ENCODE data around the gene SUMO3. TPM values are rescaled to one million over a fixed set of nuclear protein-coding genes. Genes with fewer than 3 reads are reported as not detected.

Gene SUMO3
- total and polyA plus RNA-seq, 2 of the 13 experiments (the other 11 are each of a cell fraction or from before 2014, with no cell fraction given), result 51.4 to 92.4 TPM

GRCh38 chr21:44835647-44835973 lies 17.7 kb upstream of the SUMO3 start:
- FAIRE-seq (no peak), ATAC-seq (no peak), DNase-seq (ENCODE audit: low spot score) (no peak)
- Histone ChIP-seq H3K4me2 (ENCODE audit: low read depth, low read length) (no peak overlapping the region), H3K4me1 (ENCODE audit: insufficient read depth, low read length) (peaks cover 40% of the 10 kb centered on the region), H3K36me3 (replicated peaks in 1 of 2; ENCODE audit: control insufficient read depth in 1 of 2, insufficient read depth in 2 of 2, low read length in 2 of 2) (no peaks in the 10 kb centered on the region), H3K27me3 (ENCODE audit: control insufficient read depth in 1 of 2, insufficient read depth in 2 of 2, low read length in 2 of 2) (peaks cover 5 to 29% of the 10 kb centered on the region in 2 experiments; a peak in 4 of 5 replicates), H3K4me3 (replicated peaks in 1 of 3; ENCODE audit: insufficient read depth in 1 of 3, low read depth in 2 of 3, low read length in 3 of 3) (no peak overlapping the region), H3K79me2 (ENCODE audit: insufficient read depth, low read length) (no peaks in the 10 kb centered on the region), H3K27ac (ENCODE audit: extremely low read length, insufficient read depth, low read length) (no peak overlapping the region), H3K9ac (ENCODE audit: insufficient read depth, low read depth, low read length) (no peak overlapping the region), H3K9me3 (ENCODE audit: low read length) (no peaks in the 10 kb centered on the region), H4K20me1 (ENCODE audit: insufficient read depth, low read length) (no peaks in the 10 kb centered on the region), H2AFZ (ENCODE audit: low read length) (no peak overlapping the region)
- ChIA-PET POLR2A (no interaction called here), CTCF (ENCODE audit: low intra/inter-chr PET ratio, low total read pairs) (no interaction called here)
- intact Hi-C loops (cut with micrococcal nuclease; ENCODE audit: unreplicated experiment), result no loop called here
- TF ChIP-seq DZIP1 (CRISPR knock-in tag; IDR thresholded peaks at IDR 0.05), result no peak
- TF ChIP-seq KLF9 (CRISPR knock-in tag; IDR thresholded peaks at IDR 0.05; ENCODE audit: low read depth), result no peak
- TF ChIP-seq TBX2 (CRISPR knock-in tag; IDR thresholded peaks at IDR 0.05; ENCODE audit: borderline replicate concordance), result no peak
- TF ChIP-seq ZNF616 (CRISPR knock-in tag; IDR thresholded peaks at IDR 0.05; ENCODE audit: low read depth), result no peak
- in situ Hi-C loops (cut with HindIII; ENCODE audit: extremely low pct_ligation_motif_present, low pct_unique_long_range_greater_than_20kb), result no loop called here
- WGBS (ENCODE audit: low lambda C conversion rate), result 50% methylated on average over 2 of the region's 8 CpGs
- no TSS peak for BruUV-seq (replicated peaks)

- no peak overlapping the region for H3K27ac ChIP-seq (ENCODE audit: extremely low read length, insufficient read depth, low read length)
- no peak overlapping the region for H2AFZ ChIP-seq (ENCODE audit: low read length)
- H3K4me2 ChIP-seq (ENCODE audit: low read depth, low read length), result no peak overlapping the region
- no peaks in the 10 kb centered on the region for H4K20me1 ChIP-seq (ENCODE audit: insufficient read depth, low read length)
- ChIA-PET POLR2A (no interaction called here), CTCF (ENCODE audit: low intra/inter-chr PET ratio, low total read pairs) (no interaction called here)
- no peak for DNase-seq (ENCODE audit: low spot score)
- H3K9me3 ChIP-seq (ENCODE audit: low read length), result no peaks in the 10 kb centered on the region
- peaks cover 40% of the 10 kb centered on the region for H3K4me1 ChIP-seq (ENCODE audit: insufficient read depth, low read length)
- no peak for FAIRE-seq
- H3K27me3 ChIP-seq (ENCODE audit: control insufficient read depth in 1 of 2, insufficient read depth in 2 of 2, low read length in 2 of 2), result peaks cover 4 to 24% of the 10 kb centered on the region in 2 experiments; a peak in 4 of 5 replicates
- H3K36me3 ChIP-seq (replicated peaks in 1 of 2; ENCODE audit: control insufficient read depth in 1 of 2, insufficient read depth in 2 of 2, low read length in 2 of 2), result no peaks in the 10 kb centered on the region
- TF ChIP-seq TRIM24 (CRISPR knock-in tag; IDR thresholded peaks at IDR 0.05) (no peak), CTCF (CRISPR knock-in tag; IDR thresholded peaks at IDR 0.05) (peak; percentile 46)
- 57% methylated on average over 19 of the region's 29 CpGs for WGBS (ENCODE audit: low lambda C conversion rate)
- H3K4me3 ChIP-seq (replicated peaks in 1 of 3; ENCODE audit: insufficient read depth in 1 of 3, low read depth in 2 of 3, low read length in 3 of 3), result no peak overlapping the region
- no peaks in the 10 kb centered on the region for H3K79me2 ChIP-seq (ENCODE audit: insufficient read depth, low read length)
- in situ Hi-C loops (cut with HindIII; ENCODE audit: extremely low pct_ligation_motif_present, low pct_unique_long_range_greater_than_20kb) (no loop called here), intact Hi-C loops (cut with micrococcal nuclease; ENCODE audit: unreplicated experiment) (no loop called here)
- no peak overlapping the region for H3K9ac ChIP-seq (ENCODE audit: insufficient read depth, low read depth, low read length)
- BruUV-seq (replicated peaks), result no TSS peak
- ATAC-seq, result no peak
Measured at GRCh38 chr21:44834951-44835646, 17.2 kb upstream of the SUMO3 start.
